ENCODE results near the gene VSTM2L. TPM values are rescaled to one million over a fixed set of nuclear protein-coding genes. Genes with fewer than 3 reads are reported as not detected.

The VSTM2L gene
- total and polyA plus RNA-seq, 2 of the 13 experiments (the other 11 are each of a cell fraction or from before 2014, with no cell fraction given), result not detected

GRCh38 chr20:37886851-37887297 is 16.1 kb upstream of the VSTM2L start (continued):
- TF ChIP-seq ZNF784 (CRISPR knock-in tag; IDR thresholded peaks at IDR 0.05; ENCODE audit: borderline replicate concordance) (no peak), ZNF124 (CRISPR knock-in tag; IDR thresholded peaks at IDR 0.05) (no peak), JDP2 (CRISPR knock-in tag; IDR thresholded peaks at IDR 0.05; ENCODE audit: borderline replicate concordance) (no peak), BHLHE40 (IDR thresholded peaks at IDR 0.05; ENCODE audit: low read length) (peak; percentile 45; the same call in 1 of the 2 replicates), ZNF766 (CRISPR knock-in tag; IDR thresholded peaks at IDR 0.05; ENCODE audit: borderline replicate concordance) (no peak), KDM1A (CRISPR knock-in tag; IDR thresholded peaks at IDR 0.05) (peak; percentile 96), MIXL1 (CRISPR knock-in tag; IDR thresholded peaks at IDR 0.05) (0 out of 2 replicates have a peak, but pooled peaks have one; percentile 12), ELF1 (CRISPR knock-in tag; IDR thresholded peaks at IDR 0.05) (no peak), HNF4A (CRISPR knock-in tag; IDR thresholded peaks at IDR 0.05) (peak; percentile 6; the same call in 1 of the 2 replicates), PAX8 (CRISPR knock-in tag; IDR thresholded peaks at IDR 0.05; ENCODE audit: borderline replicate concordance) (no peak), SAP130 (CRISPR knock-in tag; IDR thresholded peaks at IDR 0.05; ENCODE audit: low read depth) (peak; percentile 29; the same call in 1 of the 2 replicates), ZNF205 (CRISPR knock-in tag; IDR thresholded peaks at IDR 0.05) (no peak), TGIF2 (CRISPR knock-in tag; IDR thresholded peaks at IDR 0.05) (no peak), ZBTB40 (IDR thresholded peaks at IDR 0.05) (no peak), ZBTB40 (CRISPR knock-in tag; IDR thresholded peaks at IDR 0.05) (no peak), REST (IDR thresholded peaks at IDR 0.05; ENCODE audit: borderline replicate concordance in 1 of 2, low read depth in 1 of 2, low read length in 2 of 2) (no peak), ESRRA (CRISPR knock-in tag; IDR thresholded peaks at IDR 0.05; ENCODE audit: low read depth) (peak; percentile 86), HDAC2 (CRISPR knock-in tag; IDR thresholded peaks at IDR 0.05) (peak; percentile 37; the same call in 1 of the 2 replicates), STAT5B (CRISPR knock-in tag; IDR thresholded peaks at IDR 0.05) (no peak), HOXD1 (CRISPR knock-in tag; IDR thresholded peaks at IDR 0.05) (no peak)

All from HepG2 (cell line).